Renal pelvis (tissue), 4 donors: ENCODE measurements around the gene CCNJ. TPM values are rescaled to one million over a fixed set of nuclear protein-coding genes. Genes with fewer than 3 reads are reported as not detected.
"Not testable (repeated sequence)": the region's sequence is repeated elsewhere in the genome, so short reads cannot be mapped to it uniquely, and the experiment has no call there.

Experiments used
- DNase-seq: peaks from one replicate; pipeline ENCODE4 v3.0.0-alpha.2; 2013
- polyA plus RNA-seq, 3 donors: library from polyadenylated mRNA; unstranded; fragments of 120-200 nt; gene quantifications; one replicate each; pipeline ENCODE4 v1.2.1, GENCODE V29; 2013; ENCODE audit not compliant: insufficient read length in 3 of 3

The CCNJ gene
- polyA plus RNA-seq, 3 donors: 14.0 to 18.3 (median 18.2) TPM

DNA sequence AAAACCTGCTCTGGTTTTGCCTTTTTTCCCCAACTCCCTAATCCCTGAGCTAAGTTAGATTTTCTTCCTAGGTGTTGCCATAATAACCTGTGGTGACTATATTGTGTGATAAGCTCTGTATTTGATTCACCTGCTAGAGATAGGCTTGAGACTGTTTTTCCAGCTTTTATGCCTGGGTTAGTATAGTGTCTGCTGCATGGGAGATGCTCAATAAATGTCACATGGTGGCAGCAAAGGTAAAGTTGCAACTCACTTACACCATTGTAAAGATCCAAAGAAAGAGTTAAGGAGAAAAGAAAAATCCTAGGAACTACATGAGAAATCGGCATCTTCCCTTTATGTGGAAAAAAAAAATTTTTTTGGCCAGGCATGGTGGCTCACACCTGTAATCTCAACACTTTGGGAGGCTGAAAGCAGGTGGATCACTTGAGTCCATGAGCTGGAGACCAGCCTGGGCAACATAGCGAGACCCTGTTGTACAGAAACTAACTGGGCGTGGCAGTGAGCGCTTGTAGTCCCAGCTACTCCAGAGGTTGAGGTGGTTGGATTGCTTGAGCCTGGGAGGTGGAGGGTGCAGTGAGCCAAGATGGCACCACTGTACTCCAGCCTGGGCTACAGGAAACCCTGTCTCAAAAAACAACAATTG is 3.7 kb downstream of the CCNJ start:
- DNase-seq: no peak

DNA sequence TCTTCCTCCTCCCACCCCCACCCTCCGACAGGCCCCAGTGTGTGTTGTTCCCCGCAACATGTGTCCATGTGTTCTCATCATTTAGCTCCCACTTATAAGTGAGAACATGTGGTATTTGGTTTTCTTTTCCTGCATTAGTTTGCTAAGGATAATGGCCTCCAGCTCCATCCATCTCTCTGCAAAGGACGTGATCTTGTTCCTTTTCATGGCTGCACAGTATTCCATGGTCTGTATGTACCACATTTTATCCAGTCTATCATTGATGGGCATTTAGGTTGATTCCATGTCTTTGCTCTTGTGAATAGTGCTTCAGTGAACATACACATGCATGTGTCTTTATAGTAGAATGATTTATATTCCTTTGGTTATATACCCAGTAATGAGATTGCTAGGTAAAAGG is 4.5 kb downstream of the CCNJ start:
- DNase-seq: not testable (repeated sequence)

DNA sequence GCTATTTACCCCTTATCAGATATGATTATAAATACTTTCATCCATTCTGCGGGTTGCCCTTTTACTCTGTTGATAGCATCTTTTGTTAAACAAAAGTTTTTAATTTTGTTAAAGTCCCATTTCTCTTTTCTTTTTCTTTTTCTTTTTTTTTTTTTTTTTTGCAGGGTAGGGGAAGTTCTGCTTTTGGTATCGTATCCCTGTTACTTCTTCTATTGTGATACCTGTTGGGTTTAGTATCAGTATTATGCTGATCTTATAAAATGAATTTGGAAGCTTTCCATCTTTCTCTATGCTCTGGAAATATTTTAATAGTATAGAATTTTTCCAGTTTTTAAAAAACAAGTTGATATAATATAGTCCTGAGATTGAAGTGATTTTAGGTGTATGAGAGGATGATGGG is 6.0 kb downstream of the CCNJ start:
- no peak for DNase-seq

DNA sequence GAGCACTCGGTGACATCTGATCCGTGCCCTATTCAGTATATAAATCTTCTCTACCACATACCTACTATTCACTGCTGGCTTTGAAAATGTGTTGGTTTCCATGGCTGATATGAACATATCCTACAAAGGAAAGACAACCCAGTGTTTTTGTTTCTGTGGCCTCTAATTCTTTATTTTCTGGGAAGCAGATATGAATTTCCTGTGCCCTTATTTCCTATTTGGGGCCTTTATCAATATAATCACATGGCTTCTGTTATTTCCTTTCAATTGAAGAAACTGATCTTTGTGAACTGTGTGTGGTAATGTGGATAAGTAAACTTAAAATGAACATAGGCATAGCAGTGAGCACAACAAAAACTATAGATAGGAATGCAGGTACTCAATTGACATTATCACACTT is 10.6 kb downstream of the CCNJ start:
- no peak for DNase-seq

DNA sequence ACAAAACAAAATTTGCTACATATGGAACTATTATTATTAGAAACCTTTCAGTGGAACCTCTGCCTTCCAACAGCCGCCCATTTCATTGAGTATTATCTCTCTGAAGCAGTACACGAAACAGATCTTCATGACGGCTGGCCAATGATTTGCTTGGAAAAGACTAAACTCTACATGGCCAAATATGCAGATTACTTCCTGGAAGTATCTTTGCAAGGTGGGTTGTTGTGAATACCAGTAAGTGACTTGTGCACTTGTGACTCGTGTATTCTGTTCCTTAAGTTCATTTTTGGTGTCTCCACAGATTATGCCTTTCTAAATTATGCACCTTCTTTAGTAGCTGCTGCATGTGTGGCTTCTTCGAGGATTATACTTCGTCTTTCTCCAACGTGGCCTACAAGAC is 13.4 kb downstream of the CCNJ start:
- no peak for DNase-seq

DNA sequence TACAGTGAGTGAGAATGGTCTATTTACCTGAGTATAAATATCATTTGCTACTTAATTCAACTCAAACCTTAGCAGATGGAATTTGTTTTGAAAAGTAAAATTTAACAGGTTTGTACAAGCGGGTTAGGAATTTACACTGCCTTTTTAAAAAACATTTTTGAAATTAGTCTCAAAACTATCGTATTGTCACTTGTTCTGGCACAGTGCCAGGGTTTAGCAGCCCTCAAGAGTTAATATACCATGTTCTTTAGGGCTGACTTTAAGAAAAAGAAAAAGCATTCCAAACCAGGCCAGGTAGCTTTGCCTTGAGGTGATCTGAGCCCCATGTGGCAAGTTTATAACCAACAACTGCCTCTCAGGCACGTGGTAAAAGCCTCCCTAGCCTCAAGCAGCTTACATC is 17.8 kb downstream of the CCNJ start:
- no peak for DNase-seq

DNA sequence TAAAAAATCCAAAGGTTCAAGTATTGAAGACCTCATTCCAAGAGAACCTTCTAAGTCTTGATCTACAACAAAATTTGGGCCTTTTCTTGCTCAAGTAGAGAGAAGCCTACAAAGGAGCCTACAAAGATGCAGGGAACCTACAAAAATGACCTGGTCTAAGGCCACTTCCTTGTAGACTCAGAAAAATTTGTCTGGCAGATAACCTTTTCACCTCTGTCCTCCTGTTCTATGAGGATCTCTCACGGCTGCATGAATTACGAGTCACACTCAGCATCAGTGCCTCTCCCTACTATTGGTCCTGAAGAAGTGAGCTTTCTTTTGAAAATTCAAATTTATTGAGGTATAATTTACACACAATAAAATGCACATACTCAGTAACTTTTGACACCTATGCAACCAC is 29.3 kb downstream of the CCNJ start:
- DNase-seq: no peak

DNA sequence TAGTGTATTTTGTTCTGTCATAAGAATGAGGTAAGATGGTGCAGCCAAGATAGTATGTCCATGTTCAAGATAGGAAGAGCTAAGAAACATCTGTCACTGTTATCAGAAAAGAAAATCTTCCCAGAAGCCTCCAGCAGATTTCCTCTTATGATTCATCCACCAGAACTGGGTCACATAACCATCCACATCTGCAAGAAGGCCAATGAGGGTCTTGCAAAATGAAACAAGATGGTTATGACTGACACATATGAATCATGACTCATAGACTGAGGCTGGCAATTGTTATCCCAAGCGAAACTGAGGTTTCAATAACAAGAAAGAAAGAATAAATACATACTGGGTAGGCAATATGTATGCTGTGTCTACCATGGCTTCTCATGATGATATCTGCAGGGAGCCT is 30.3 kb downstream of the CCNJ start:
- no peak for DNase-seq

DNA sequence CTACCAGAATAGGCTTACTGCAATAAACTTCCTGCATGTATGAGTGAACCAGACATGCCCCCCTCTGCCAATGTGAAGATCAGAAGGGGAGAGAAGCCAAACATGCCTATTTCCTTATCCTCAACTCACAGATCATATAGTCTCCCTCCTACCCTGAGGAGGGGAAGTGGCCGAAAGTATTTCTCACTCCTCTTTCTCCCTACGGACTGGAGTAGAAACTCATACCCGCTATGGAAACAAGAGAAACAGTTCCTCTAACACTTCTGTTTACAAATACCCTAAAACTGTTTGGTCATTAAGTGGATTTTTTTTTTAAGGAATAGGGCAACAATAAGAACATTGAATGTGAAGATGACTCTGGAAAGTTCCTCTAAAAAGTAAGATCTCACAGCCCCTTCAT is 31.4 kb downstream of the CCNJ start:
- no peak for DNase-seq

DNA sequence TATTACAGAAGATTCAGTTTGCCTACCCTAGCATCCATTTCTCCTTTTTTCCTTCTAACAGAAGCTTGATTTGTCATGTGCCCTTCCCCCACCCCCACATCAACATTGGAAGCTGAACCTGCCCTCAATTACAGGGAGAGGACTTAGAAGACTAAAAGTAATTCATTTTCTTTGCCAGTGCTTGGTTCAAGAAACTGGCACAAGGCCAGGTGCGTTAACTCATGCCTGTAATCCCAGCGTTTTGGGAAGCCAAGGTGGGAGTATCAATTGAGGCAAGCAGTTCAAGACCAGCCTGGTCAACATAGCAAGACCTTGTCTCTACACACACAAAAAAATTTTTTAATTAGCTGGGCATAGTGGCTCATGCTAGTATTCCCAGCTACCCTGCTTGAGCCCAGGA is 32.6 kb downstream of the CCNJ start:
- no peak for DNase-seq

DNA sequence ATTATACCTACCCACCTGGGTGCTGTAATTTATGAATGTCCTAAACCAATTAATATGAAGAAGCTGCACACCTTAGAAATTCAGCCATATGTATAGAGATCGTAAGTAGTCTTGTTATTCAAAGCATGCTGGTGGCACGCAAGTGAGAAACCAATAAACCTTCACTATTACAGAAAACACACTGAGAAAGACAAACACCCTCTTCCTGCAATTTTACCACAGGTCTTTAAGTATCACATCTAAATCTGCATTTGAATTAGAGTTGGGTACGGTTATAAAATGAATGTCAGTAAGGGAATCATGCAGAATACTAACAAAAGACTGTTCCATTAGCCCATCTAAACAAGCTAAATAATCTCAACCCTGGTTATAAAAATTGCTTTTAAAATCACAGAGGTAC is 33.8 kb downstream of the CCNJ start:
- DNase-seq: no peak

DNA sequence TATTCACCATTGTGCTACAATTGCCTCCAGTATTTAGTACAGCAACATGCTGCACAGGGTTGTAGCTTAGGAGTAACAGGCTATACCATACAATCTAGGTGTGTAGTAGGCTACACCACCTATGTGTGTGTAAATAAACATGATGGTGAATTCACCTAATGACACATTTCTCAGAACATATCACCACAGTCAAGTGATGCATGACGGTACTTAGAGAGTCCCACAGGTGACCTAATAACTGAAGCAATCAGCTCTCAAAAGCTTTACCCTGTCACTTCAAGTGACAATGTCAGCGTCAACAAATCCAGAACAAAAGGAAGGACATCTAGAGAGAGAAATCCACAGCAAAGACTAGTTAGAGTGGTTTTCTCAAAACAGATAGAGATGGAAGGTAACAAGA is 38.8 kb downstream of the CCNJ start:
- no peak for DNase-seq

DNA sequence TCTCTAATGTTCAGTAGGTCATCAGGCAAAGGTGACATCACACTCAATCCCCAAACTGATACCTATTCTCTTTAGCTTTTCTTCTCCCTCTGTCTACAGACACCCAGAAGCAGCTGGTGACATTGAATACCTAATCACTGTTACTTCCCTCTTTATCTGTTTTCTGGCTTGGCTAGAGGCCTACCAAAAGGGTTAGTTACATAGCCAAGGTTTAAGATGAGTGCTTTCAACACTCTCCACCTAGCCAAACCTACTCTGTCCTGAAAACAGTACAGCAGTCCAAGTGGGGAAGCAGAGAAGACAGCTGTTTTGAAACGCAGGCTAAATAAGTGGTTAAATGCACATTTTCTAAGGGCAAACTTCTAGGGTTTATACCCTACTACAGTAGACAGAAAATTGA is 39.4 kb downstream of the CCNJ start:
- DNase-seq: no peak

DNA sequence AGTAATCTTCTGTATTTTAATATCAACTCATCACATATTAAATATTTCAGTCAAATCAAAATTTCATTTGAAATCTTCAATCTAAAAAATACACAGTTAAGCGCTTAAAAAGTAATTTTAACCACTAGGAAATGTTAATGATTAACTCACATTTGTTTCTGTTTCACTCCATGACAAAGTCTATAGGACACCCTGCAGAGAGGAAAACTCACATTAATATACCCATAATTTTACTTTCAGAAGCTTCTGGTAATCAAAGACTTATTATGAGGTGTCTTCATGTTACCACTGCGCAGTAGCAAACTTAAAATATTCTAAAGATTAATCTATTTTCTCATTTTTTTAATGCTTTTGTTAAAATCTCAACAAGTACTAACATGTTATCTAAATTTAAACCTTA is 45.7 kb downstream of the CCNJ start:
- peak; percentile 2 for DNase-seq

DNA sequence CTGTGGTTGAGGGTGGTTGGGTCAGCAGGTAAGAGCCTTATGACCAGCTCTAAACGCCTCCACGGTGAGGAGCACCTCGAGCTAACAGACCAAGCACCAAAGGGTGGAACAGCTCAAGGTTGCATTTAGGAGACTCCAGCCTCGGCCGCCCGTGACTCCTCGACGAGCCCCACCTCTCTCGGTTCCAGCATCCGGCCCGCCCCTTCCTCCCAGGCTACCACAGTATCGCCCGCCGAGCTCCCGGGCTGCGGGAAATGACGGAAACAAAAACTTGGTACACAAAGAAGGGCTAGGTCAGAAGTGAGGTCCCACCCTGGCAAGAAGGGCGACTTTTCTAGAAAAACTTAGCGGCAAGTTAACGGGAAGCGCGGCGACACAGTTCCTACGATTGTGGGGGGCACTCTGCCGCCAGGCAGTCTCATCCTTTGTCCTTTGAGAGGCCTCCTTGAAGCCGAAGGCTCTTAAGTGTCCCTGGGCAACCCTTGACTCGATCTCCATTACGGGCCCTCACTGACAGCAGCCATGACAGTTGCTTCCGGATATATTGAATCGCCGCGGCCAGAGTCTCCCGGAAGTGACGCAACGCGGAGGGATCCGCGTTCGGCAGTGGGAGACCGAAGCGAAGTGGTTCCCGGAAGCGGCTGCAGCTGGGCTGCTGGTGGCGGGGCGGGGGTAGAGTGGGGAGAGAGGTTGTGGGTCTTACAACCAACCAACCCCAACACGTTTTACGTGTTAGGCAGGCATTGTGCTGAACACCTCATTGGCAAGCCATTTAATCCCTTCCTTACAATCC is 46.5 kb downstream of the CCNJ start:
- peak; percentile 96 for DNase-seq

DNA sequence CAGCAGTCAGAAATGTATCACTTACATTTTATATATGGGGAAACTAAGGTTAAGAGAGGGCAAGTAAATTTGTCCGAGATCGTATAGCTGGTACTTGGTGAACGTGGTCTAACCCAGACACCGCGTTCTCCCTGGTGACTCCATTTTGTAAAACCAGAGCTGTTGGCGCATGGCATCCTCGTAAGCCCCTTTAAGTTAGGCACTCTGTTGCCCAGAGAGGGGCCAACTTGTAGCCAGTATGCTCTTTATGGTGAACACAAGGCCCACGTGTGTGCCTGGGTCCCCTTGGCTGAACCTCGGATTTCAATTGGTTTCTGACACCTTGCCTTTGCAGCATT is 47.0 kb downstream of the CCNJ start:
- no peak for DNase-seq

DNA sequence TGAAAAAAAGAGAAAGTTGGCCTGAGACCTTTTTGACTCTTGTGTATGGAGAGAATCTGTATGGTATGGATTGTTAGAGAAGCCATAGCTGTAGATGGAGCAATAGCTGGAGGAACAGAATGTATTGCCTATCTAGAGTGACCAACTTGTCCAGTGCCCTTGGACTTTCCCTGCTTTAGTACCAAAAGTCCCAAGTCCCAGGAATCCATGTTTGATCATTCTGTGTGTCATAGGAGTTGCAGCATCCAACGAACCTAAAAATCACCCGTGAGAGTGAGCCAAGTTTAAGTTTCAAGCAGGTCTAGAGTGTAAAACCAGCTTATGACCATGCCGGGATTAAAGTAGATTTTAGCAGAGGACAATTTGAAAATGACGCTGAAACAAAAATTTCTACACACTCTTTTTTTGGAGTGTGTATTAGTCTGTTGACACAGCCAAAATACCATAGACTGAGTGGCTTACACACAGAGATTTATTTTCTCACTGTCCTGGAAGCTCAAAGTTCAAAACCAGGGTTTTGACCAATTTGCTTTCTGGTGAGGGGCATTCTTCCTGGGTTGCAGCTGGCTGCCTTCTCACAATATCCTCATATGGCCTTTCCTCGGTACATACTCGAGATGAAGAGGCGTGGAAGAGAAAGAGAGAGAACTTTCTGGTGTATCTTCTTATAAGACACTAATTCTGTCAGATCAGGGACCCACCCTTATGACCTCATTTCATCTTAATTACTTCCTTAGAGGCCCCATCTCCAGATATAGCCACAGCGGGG is 49.8 kb downstream of the CCNJ start:
- DNase-seq: no peak

DNA sequence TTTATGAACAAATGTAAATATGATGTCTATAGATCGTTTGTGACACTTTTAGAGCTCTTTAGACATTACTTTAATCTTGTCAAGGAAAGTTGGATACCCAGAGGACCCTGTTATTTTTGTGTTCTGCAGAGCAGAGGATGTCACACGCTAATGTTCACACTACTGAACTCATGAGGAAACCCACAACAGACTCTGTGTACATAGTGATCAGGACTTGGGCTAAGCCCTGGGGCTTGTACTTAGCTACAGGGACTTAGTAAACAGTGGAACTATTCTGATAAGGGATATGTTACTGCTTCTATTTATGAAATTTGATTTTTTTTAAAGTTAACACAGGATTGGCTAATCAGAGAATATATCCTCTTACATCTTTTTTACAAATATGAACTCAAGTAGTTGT is 50.6 kb downstream of the CCNJ start:
- no peak for DNase-seq

DNA sequence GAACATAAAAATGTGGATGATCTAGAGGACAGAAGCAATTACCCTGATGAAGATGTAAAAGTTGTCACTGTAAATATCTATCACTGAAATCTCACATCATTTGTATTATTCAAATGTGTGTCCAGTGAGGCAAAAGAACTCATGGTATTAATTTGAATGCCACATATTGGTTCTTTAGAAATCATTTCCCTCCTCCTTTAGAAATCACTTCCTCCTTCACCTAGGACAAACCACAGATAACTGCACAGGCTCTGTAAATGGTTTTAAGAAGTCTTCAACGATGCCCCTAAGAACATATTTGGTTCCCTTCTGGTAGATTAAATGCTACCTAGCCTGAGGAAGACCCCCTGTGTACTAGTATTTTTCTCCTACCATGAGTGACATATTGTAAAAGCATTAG is 53.6 kb downstream of the CCNJ start:
- DNase-seq: no peak

DNA sequence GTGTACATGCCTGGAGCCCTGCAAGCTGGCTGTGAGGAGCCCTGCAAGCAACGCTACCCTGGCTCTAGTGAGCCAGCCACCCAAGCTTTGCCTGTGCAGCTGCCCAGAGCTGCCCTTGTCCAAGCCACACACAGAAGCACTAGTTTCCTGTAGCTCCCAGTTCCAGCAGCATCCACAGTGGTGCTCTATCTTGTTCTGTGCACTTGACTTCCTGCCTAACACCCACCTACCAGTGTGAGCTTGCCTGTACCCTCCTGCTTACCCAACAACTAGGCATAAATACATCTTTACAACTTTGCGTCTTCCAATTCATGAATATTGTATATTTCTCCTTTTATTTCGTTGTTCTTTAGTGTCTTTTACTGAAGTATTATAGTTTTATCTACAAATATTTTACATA is 54.5 kb downstream of the CCNJ start:
- no peak for DNase-seq

DNA sequence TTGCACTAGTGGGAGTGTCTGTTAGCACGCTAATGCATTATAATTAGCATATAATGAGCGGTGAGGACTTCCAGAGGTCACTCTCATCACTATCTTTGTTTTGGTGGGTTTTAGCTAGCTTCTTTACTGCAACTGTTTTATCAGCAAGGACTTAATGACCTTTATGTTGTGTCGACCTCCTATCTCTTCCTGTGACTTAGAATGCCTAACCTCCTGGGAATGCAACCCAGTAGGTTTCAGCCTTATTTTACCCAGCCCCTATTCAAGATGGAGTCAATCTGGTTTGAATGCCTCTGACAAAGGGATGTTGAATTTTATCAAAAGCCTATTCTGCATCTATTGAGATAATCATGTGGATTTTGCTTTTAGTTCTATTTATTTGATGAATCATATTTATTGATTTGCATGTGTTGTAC is 64.2 kb downstream of the CCNJ start:
- no peak for DNase-seq
